Measurements from ENCODE around the gene UBAC2.

DNA sequence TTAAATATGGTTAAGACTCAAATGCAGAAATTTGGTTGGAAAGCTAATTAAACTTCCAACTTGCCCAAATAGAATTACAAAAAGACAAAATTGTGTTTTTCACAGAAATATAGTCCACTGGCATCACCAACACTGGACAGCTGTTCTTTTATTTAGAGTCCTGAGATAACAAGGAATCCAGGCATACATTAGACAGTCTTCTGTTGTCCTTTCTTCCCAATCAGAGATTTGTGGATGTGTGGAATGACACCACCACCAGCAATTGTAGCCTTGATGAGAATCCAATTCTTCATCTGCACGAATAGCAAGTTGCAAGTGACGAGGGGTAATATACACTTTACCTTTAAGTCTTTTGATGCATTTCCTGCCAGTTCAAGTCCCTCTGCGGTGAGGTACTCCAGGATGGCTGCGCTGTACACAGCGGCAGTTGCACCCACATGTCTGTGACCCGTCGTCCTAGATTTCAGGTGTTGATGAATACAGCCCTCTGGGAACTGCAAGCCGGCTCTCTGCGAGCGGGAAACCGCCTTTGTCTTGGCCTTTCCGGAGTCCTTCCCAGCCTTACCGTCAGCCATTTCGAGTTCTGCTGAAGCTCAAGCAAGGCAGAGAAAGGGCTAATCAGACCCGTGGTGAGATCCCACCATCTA is 14.7 kb downstream of the UBAC2 start:
- TF ChIP-seq, protein P1, sequence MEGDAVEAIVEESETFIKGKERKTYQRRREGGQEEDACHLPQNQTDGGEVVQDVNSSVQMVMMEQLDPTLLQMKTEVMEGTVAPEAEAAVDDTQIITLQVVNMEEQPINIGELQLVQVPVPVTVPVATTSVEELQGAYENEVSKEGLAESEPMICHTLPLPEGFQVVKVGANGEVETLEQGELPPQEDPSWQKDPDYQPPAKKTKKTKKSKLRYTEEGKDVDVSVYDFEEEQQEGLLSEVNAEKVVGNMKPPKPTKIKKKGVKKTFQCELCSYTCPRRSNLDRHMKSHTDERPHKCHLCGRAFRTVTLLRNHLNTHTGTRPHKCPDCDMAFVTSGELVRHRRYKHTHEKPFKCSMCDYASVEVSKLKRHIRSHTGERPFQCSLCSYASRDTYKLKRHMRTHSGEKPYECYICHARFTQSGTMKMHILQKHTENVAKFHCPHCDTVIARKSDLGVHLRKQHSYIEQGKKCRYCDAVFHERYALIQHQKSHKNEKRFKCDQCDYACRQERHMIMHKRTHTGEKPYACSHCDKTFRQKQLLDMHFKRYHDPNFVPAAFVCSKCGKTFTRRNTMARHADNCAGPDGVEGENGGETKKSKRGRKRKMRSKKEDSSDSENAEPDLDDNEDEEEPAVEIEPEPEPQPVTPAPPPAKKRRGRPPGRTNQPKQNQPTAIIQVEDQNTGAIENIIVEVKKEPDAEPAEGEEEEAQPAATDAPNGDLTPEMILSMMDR (conservative IDR thresholded peaks at IDR 0.05), result no peak
- no peak for TF ChIP-seq ZFX (IDR thresholded peaks at IDR 0.05)
